CD14-positive monocyte (primary cell): ENCODE results near the gene EBLN1. TPM values are rescaled to one million over a fixed set of nuclear protein-coding genes. Genes with fewer than 3 reads are reported as not detected.

ENCODE experiments used
- DNase-seq, 3 donors: peaks; one replicate each; pipeline ENCODE4 v3.0.0-alpha.2; 2011 to 2022
- H2AFZ ChIP-seq: 2 replicates; pipeline ENCODE4 v1.6.0; 2012; ENCODE audit warnings: mild to moderate bottlenecking, low read depth, low read length, inconsistent platforms; ENCODE audit not compliant: insufficient read depth, poor library complexity, severe bottlenecking
- H3K27ac ChIP-seq, 2 donors: 1 replicate in 1 of 2; 2 replicates in 1 of 2; pipeline ENCODE4 v1.5.1; 2012 to 2013; ENCODE audit warnings: low read length in 2 of 2, control low read depth in 1 of 2, inconsistent platforms in 1 of 2, low read depth in 1 of 2, mild to moderate bottlenecking in 1 of 2
- H3K27me3 ChIP-seq, 2 donors: one replicate each; pipeline versions ENCODE4 v1.6.0 to v1.6.1; 2011 to 2013; ENCODE audit warnings: low read length in 2 of 2; ENCODE audit not compliant: control insufficient read depth in 2 of 2, insufficient read depth in 2 of 2
- H3K36me3 ChIP-seq, 2 donors: replicated peaks in 1 of 2; 1 replicate in 1 of 2; 2 replicates in 1 of 2; pipeline versions ENCODE4 v1.5.1 to v1.6.1; 2012 to 2013; ENCODE audit warnings: low read length in 2 of 2, control low read depth in 1 of 2, inconsistent platforms in 1 of 2, mild to moderate bottlenecking in 1 of 2; ENCODE audit not compliant: insufficient read depth in 2 of 2, control insufficient read depth in 1 of 2
- H3K4me1 ChIP-seq, 2 donors: 1 replicate in 1 of 2; 2 replicates in 1 of 2; pipeline versions ENCODE4 v1.5.1 to v1.6.1; 2012 to 2013; ENCODE audit warnings: low read length in 2 of 2, control low read depth in 1 of 2, inconsistent platforms in 1 of 2, mild to moderate bottlenecking in 1 of 2, moderate library complexity in 1 of 2; ENCODE audit not compliant: insufficient read depth in 2 of 2, control insufficient read depth in 1 of 2
- H3K4me2 ChIP-seq: replicated peaks from 2 replicates; pipeline ENCODE3; 2012; ENCODE audit warnings: low read length, moderate library complexity, mild to moderate bottlenecking; ENCODE audit not compliant: poor library complexity, severe bottlenecking; ENCODE audit errors: extremely low read depth
- H3K4me3 ChIP-seq, 3 experiments: fragments of 200-600 bp in 1 of 3; sonication (generic) in 1 of 3; replicated peaks in 1 of 3; 1 replicate in 2 of 3; 2 replicates in 1 of 3; pipeline ENCODE4 v1.5.1; 2011 to 2013; ENCODE audit warnings: low read length in 3 of 3, mild to moderate bottlenecking in 3 of 3, control low read depth in 2 of 3, low read depth in 2 of 3, inconsistent platforms in 1 of 3, moderate library complexity in 1 of 3
- H3K79me2 ChIP-seq: 2 replicates; pipeline ENCODE4 v1.6.0; 2012; ENCODE audit warnings: mild to moderate bottlenecking, control low read depth, inconsistent platforms, low read length, moderate library complexity; ENCODE audit not compliant: insufficient read depth
- H3K9ac ChIP-seq: 2 replicates; pipeline ENCODE4 v1.6.0; 2017; ENCODE audit warnings: low read length, mild to moderate bottlenecking; ENCODE audit not compliant: insufficient read depth, poor library complexity, severe bottlenecking
- H3K9me3 ChIP-seq, 2 donors: replicated peaks in 1 of 2; 1 replicate in 1 of 2; 2 replicates in 1 of 2; pipeline versions ENCODE4 v1.5.1 to v1.6.1; 2012 to 2013; ENCODE audit warnings: low read length in 2 of 2, control low read depth in 1 of 2; ENCODE audit not compliant: control insufficient read depth in 1 of 2, insufficient read depth in 1 of 2
- H4K20me1 ChIP-seq: 2 replicates; pipeline ENCODE4 v1.6.0; 2012; ENCODE audit warnings: mild to moderate bottlenecking, low read length, control low read depth, moderate library complexity; ENCODE audit not compliant: insufficient read depth
- H3K27ac Mint-ChIP-seq, 7 donors: one replicate each; pipeline ENCODE4 v1.8.0; 2020; ENCODE audit warnings: mild to moderate bottlenecking in 7 of 7, mixed read lengths in 7 of 7, moderate library complexity in 6 of 7, inconsistent platforms in 2 of 7
- H3K27me3 Mint-ChIP-seq, 3 donors: one replicate each; pipeline ENCODE4 v1.8.0; 2021 to 2022; ENCODE audit warnings: low read depth in 3 of 3, mild to moderate bottlenecking in 3 of 3, mixed read lengths in 3 of 3, moderate library complexity in 3 of 3, inconsistent platforms in 1 of 3
- H3K36me3 Mint-ChIP-seq, 2 donors: one replicate each; pipeline ENCODE4 v1.8.0; 2020; ENCODE audit warnings: mixed read lengths in 2 of 2, inconsistent platforms in 1 of 2, mild to moderate bottlenecking in 1 of 2
- H3K4me1 Mint-ChIP-seq: one replicate; pipeline ENCODE4 v1.8.0; 2020; ENCODE audit warnings: mild to moderate bottlenecking, mixed read lengths
- H3K4me3 Mint-ChIP-seq, 2 donors: one replicate each; pipeline ENCODE4 v1.8.0; 2020; ENCODE audit warnings: mild to moderate bottlenecking in 2 of 2, mixed read lengths in 2 of 2, moderate library complexity in 1 of 2
- H3K9me3 Mint-ChIP-seq, 7 donors: one replicate each; pipeline ENCODE4 v1.8.0; 2020 to 2022; ENCODE audit warnings: mixed read lengths in 7 of 7, mild to moderate bottlenecking in 6 of 7, moderate library complexity in 6 of 7, inconsistent platforms in 2 of 7
- WGBS: methylation state at CpG from one replicate; pipeline ENCODE4 v1.1.5; 2013; ENCODE audit warnings: missing lambda C conversion rate; ENCODE audit not compliant: insufficient coverage; 5-methylcytosine and 5-hydroxymethylcytosine counted together
- intact Hi-C, 2 donors: fragments of 100-400 bp; cut with micrococcal nuclease; formaldehyde crosslinking; loops; one replicate each; pipeline versions ENCODE4 v1.15.0 to v1.15.1; 2023
- polyA plus RNA-seq, 3 donors: library from polyadenylated mRNA; depleted of rRNA in 1 of 3; unstranded in 2 of 3; stranded (reverse) in 1 of 3; fragments of 300-500 nt in 2 of 3; fragments of >200 nt in 1 of 3; fragmentation: Illumina TruSeq in 2 of 3; gene quantifications; 1 replicate in 2 of 3; 2 replicates in 1 of 3; pipeline ENCODE4 v1.2.3, GENCODE V29; 2012 to 2021
- TF ChIP-seq, protein P1 (sequence below): fragments of 200-600 bp; IDR thresholded peaks from one replicate; pipeline ENCODE4 v1.8.0; 2022; ENCODE audit warnings: antibody characterized with exemption, mild to moderate bottlenecking

The EBLN1 gene
- polyA plus RNA-seq, 3 donors: not detected

DNA sequence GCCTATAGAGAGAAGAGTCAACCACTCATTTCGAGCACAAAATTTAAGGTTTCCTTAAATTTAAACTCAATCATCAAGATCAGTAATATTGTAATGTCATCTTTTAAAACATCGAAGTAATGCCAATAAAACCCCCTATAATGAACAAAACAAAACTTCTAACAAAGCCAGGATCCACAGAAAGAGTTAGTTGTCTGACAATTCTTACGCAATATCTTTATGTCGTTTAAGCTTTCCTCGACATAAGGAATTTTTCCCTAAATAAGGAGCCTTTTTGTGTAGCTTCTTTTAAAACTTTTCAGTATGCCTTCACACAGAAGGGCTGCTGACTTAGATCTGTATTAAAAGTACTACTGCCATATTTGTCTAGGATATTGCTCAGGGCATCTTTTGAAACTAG is 7.5 kb downstream of the EBLN1 start:
- H3K4me3 ChIP-seq: no peak overlapping the region
- no CpG with 5 or more reads among the region's 5 CpGs for WGBS
- intact Hi-C loops: no loop called here
- Mint-ChIP-seq H3K27me3 (peaks cover 0 to 3% (median 0%) of the 10 kb centered on the region in 3 donors), H3K4me1 (no peaks in the 10 kb centered on the region), H3K36me3 (no peaks in the 10 kb centered on the region), H3K9me3 (no peaks in the 10 kb centered on the region), H3K4me3 (no peak overlapping the region), H3K27ac (no peak overlapping the region)
- H3K36me3 ChIP-seq: no peaks in the 10 kb centered on the region
- H3K9ac ChIP-seq: no peak overlapping the region
- H2AFZ ChIP-seq: no peak overlapping the region
- H3K9me3 ChIP-seq: no peaks in the 10 kb centered on the region
- H3K27ac ChIP-seq: no peak overlapping the region
- no peaks in the 10 kb centered on the region for H3K79me2 ChIP-seq
- H3K4me1 ChIP-seq: no peaks in the 10 kb centered on the region
- no peaks in the 10 kb centered on the region for H4K20me1 ChIP-seq
- TF ChIP-seq, protein P1, sequence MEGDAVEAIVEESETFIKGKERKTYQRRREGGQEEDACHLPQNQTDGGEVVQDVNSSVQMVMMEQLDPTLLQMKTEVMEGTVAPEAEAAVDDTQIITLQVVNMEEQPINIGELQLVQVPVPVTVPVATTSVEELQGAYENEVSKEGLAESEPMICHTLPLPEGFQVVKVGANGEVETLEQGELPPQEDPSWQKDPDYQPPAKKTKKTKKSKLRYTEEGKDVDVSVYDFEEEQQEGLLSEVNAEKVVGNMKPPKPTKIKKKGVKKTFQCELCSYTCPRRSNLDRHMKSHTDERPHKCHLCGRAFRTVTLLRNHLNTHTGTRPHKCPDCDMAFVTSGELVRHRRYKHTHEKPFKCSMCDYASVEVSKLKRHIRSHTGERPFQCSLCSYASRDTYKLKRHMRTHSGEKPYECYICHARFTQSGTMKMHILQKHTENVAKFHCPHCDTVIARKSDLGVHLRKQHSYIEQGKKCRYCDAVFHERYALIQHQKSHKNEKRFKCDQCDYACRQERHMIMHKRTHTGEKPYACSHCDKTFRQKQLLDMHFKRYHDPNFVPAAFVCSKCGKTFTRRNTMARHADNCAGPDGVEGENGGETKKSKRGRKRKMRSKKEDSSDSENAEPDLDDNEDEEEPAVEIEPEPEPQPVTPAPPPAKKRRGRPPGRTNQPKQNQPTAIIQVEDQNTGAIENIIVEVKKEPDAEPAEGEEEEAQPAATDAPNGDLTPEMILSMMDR: no peak
- H3K27me3 ChIP-seq: no peaks in the 10 kb centered on the region
- DNase-seq: no peak
- H3K4me2 ChIP-seq: no peak overlapping the region

DNA sequence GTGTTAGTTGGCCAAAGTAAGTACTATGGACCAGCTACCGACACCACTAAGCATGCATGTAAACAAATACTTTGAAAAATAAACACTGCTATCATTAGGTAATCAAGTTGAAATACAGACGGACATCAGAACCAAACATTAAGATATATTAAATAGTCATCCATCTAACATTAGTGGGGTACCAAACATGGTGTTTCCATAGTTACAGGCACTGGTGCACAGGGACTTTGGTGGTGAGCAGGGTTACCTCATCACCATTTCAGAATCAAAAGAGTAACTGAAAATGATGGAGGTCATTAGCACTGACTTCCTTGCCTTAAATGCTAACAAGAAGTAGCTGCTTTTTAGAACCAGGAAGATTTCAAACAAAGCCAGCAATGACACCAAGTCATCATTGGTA is 23.9 kb downstream of the EBLN1 start:
- H2AFZ ChIP-seq: no peak overlapping the region
- no peak overlapping the region for H3K9ac ChIP-seq
- no peaks in the 10 kb centered on the region for H3K79me2 ChIP-seq
- H3K9me3 ChIP-seq: no peaks in the 10 kb centered on the region
- Mint-ChIP-seq H3K4me1 (no peaks in the 10 kb centered on the region), H3K36me3 (no peaks in the 10 kb centered on the region), H3K27ac (no peak overlapping the region), H3K4me3 (no peak overlapping the region), H3K27me3 (peaks cover 0 to 4% (median 2%) of the 10 kb centered on the region in 3 donors), H3K9me3 (peaks cover 0 to 3% (median 0%) of the 10 kb centered on the region in 7 donors)
- no peak for DNase-seq
- H3K36me3 ChIP-seq: no peaks in the 10 kb centered on the region
- no peak overlapping the region for H3K27ac ChIP-seq
- no CpG with 5 or more reads among the region's 2 CpGs for WGBS
- H4K20me1 ChIP-seq: no peaks in the 10 kb centered on the region
- TF ChIP-seq, protein P1: no peak
- no peak overlapping the region for H3K4me3 ChIP-seq
- no peaks in the 10 kb centered on the region for H3K27me3 ChIP-seq
- no peak overlapping the region for H3K4me2 ChIP-seq
- intact Hi-C loops: no loop called here
- H3K4me1 ChIP-seq: no peaks in the 10 kb centered on the region
